KMS-11 (cell line): ENCODE results near the gene IFI44.

ENCODE experiments used
- H2AFZ ChIP-seq: fragments of 200-600 bp; sonication (generic); 2 replicates; pipeline ENCODE4 v1.6.1; 2016; ENCODE audit warnings: antibody characterized with exemption, mixed run types, low read depth
- H3K27ac ChIP-seq: fragments of 200-600 bp; sonication (generic); 2 replicates; pipeline ENCODE4 v1.6.1; 2016; ENCODE audit warnings: mild to moderate bottlenecking, mixed run types
- H3K27me3 ChIP-seq: fragments of 200-600 bp; sonication (generic); 2 replicates; pipeline ENCODE4 v1.6.1; 2017; ENCODE audit warnings: mild to moderate bottlenecking, low read depth, mixed run types, moderate library complexity; ENCODE audit not compliant: insufficient read depth
- H3K36me3 ChIP-seq: fragments of 200-600 bp; sonication (generic); 2 replicates; pipeline ENCODE4 v1.6.1; 2017; ENCODE audit warnings: mild to moderate bottlenecking, mixed run types; ENCODE audit not compliant: insufficient read depth
- H3K4me1 ChIP-seq: fragments of 200-600 bp; sonication (generic); 2 replicates; pipeline ENCODE4 v1.6.1; 2016; ENCODE audit warnings: mild to moderate bottlenecking, low read depth, mixed run types; ENCODE audit not compliant: poor library complexity, severe bottlenecking
- H3K4me2 ChIP-seq: fragments of 200-600 bp; sonication (generic); 2 replicates; pipeline ENCODE4 v1.7.0; 2016; ENCODE audit warnings: mild to moderate bottlenecking, mixed run types
- H3K4me3 ChIP-seq: fragments of 200-600 bp; sonication (generic); IDR thresholded peaks from 2 replicates; pipeline ENCODE4 v1.6.1; 2017; ENCODE audit warnings: low read depth, low read length, mixed read lengths; ENCODE audit not compliant: insufficient read depth
- H3K79me2 ChIP-seq: fragments of 200-600 bp; sonication (generic); 2 replicates; pipeline ENCODE4 v1.6.1; 2016; ENCODE audit warnings: low read depth, mixed run types; ENCODE audit not compliant: insufficient read depth
- H3K9ac ChIP-seq: fragments of 200-600 bp; sonication (generic); 2 replicates; pipeline ENCODE4 v1.6.1; 2016; ENCODE audit warnings: mild to moderate bottlenecking, mixed run types
- H4K20me1 ChIP-seq: fragments of 200-600 bp; sonication (generic); 2 replicates; pipeline ENCODE4 v1.6.1; 2016; ENCODE audit warnings: mild to moderate bottlenecking, mixed run types; ENCODE audit not compliant: insufficient read depth
- TF ChIP-seq, protein P1 (sequence below): fragments of 200-600 bp; sonication (generic); conservative IDR thresholded peaks from 2 replicates; pipeline ENCODE4 v1.6.1; 2017; ENCODE audit warnings: low read depth, mild to moderate bottlenecking, antibody characterized with exemption, low read length, moderate library complexity, mixed read lengths

IFI44 gene

GRCh38 chr1:78682496-78682895 lies 32.9 kb downstream of the IFI44 start:
- Histone ChIP-seq H3K79me2 (no peaks in the 10 kb centered on the region), H3K9ac (no peak overlapping the region), H3K27me3 (no peaks in the 10 kb centered on the region), H3K4me2 (no peak overlapping the region), H3K4me3 (no peak overlapping the region), H3K27ac (no peak overlapping the region), H4K20me1 (no peaks in the 10 kb centered on the region), H3K36me3 (no peaks in the 10 kb centered on the region), H2AFZ (no peak overlapping the region), H3K4me1 (peaks cover 14% of the 10 kb centered on the region)
- TF ChIP-seq, protein P1, sequence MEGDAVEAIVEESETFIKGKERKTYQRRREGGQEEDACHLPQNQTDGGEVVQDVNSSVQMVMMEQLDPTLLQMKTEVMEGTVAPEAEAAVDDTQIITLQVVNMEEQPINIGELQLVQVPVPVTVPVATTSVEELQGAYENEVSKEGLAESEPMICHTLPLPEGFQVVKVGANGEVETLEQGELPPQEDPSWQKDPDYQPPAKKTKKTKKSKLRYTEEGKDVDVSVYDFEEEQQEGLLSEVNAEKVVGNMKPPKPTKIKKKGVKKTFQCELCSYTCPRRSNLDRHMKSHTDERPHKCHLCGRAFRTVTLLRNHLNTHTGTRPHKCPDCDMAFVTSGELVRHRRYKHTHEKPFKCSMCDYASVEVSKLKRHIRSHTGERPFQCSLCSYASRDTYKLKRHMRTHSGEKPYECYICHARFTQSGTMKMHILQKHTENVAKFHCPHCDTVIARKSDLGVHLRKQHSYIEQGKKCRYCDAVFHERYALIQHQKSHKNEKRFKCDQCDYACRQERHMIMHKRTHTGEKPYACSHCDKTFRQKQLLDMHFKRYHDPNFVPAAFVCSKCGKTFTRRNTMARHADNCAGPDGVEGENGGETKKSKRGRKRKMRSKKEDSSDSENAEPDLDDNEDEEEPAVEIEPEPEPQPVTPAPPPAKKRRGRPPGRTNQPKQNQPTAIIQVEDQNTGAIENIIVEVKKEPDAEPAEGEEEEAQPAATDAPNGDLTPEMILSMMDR: no peak

- H3K27ac ChIP-seq: no peak overlapping the region
- H4K20me1 ChIP-seq: no peaks in the 10 kb centered on the region
- TF ChIP-seq, protein P1: no peak
- H2AFZ ChIP-seq: no peak overlapping the region
- no peaks in the 10 kb centered on the region for H3K79me2 ChIP-seq
- H3K4me2 ChIP-seq: no peak overlapping the region
- H3K9ac ChIP-seq: no peak overlapping the region
- H3K4me1 ChIP-seq: peaks cover 8% of the 10 kb centered on the region
- no peaks in the 10 kb centered on the region for H3K27me3 ChIP-seq
- H3K4me3 ChIP-seq: no peak overlapping the region
- no peaks in the 10 kb centered on the region for H3K36me3 ChIP-seq
Measured at GRCh38 chr1:78683079-78683478, 33.4 kb downstream of the IFI44 start.

- no peak overlapping the region for H3K4me3 ChIP-seq
- TF ChIP-seq, protein P1: no peak
- H3K79me2 ChIP-seq: no peaks in the 10 kb centered on the region
- no peak overlapping the region for H3K9ac ChIP-seq
- no peaks in the 10 kb centered on the region for H3K27me3 ChIP-seq
- no peak overlapping the region for H2AFZ ChIP-seq
- H3K27ac ChIP-seq: no peak overlapping the region
- H3K36me3 ChIP-seq: no peaks in the 10 kb centered on the region
- H3K4me1 ChIP-seq: no peaks in the 10 kb centered on the region
- no peak overlapping the region for H3K4me2 ChIP-seq
- H4K20me1 ChIP-seq: no peaks in the 10 kb centered on the region
Measured at GRCh38 chr1:78687315-78687714, 37.7 kb downstream of the IFI44 start.

- H3K4me1 ChIP-seq: no peaks in the 10 kb centered on the region
- H3K4me2 ChIP-seq: no peak overlapping the region
- H3K27me3 ChIP-seq: no peaks in the 10 kb centered on the region
- H3K36me3 ChIP-seq: no peaks in the 10 kb centered on the region
- no peaks in the 10 kb centered on the region for H4K20me1 ChIP-seq
- H2AFZ ChIP-seq: no peak overlapping the region
- TF ChIP-seq, protein P1: no peak
- no peak overlapping the region for H3K4me3 ChIP-seq
- H3K79me2 ChIP-seq: no peaks in the 10 kb centered on the region
- no peak overlapping the region for H3K27ac ChIP-seq
- H3K9ac ChIP-seq: no peak overlapping the region
Measured at GRCh38 chr1:78687914-78688313, 38.3 kb downstream of the IFI44 start.

DNA sequence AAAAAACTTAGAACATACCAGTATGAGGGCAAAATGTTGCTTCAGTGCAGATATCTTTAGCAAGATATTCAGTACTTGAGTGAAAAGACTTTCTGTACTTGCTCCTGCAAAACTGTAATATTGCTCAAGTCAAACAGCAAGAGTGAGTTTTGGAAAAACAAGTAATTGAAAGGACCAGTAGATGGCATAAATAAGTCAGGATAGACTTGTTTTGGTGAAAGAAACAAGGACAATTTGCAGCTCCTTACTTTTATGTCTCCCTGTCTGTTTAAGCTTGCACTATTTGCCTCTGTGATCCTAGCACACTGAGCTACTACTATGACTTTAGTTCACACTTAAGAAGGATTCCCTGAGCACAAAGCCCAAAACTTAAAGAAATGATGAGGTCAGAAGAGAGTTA lies 39.1 kb downstream of the IFI44 start:
- no peaks in the 10 kb centered on the region for H3K27me3 ChIP-seq
- no peak overlapping the region for H3K4me2 ChIP-seq
- no peak overlapping the region for H3K27ac ChIP-seq
- no peaks in the 10 kb centered on the region for H3K36me3 ChIP-seq
- no peak overlapping the region for H2AFZ ChIP-seq
- no peak overlapping the region for H3K9ac ChIP-seq
- no peak overlapping the region for H3K4me3 ChIP-seq
- H3K4me1 ChIP-seq: no peaks in the 10 kb centered on the region
- no peaks in the 10 kb centered on the region for H4K20me1 ChIP-seq
- TF ChIP-seq, protein P1: no peak
- no peaks in the 10 kb centered on the region for H3K79me2 ChIP-seq
